Measurements from ENCODE around the gene CYTIP. TPM values are rescaled to one million over a fixed set of nuclear protein-coding genes. Genes with fewer than 3 reads are reported as not detected.

Gene CYTIP
- polyA plus RNA-seq, 2 of the 4 experiments (the other 2 are of a cell fraction): 0.34 TPM; not detected in 1

DNA sequence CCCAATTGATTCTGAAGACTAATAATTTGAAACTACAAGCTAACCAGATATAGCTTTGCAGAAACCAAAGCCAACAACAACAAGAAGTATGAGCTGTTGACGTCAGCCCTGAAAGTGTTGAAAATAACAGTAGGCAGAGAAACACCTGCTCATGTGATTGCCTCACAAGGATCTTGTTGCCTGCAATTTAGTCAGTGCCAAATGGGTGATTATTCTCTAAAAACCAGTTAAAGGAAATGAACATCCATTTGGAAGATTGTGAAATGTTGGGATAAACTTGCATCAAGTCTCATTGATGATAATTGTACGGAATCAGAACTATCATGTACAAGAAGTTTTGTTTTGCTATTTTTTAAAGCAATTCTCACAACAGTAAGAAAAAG, 2.8 kb downstream of the CYTIP start:
- ChIA-PET CTCF (interaction anchor here (1.6 kb wide), 1 partner anchor 17 kb away, joined by 5 read pairs; no protein-coding TSS in a partner anchor), POLR2A (no interaction called here)
- DNase-seq (ENCODE audit: low read depth in 1 of 2, low spot score in 1 of 2): no peak
- no peak overlapping the region for H3K27ac ChIP-seq
- TF ChIP-seq, protein P1, sequence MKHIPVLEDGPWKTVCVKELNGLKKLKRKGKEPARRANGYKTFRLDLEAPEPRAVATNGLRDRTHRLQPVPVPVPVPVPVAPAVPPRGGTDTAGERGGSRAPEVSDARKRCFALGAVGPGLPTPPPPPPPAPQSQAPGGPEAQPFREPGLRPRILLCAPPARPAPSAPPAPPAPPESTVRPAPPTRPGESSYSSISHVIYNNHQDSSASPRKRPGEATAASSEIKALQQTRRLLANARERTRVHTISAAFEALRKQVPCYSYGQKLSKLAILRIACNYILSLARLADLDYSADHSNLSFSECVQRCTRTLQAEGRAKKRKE (CRISPR knock-in tag; IDR thresholded peaks at IDR 0.05; ENCODE audit: low read depth): no peak
- TF ChIP-seq FOSB (CRISPR knock-in tag; IDR thresholded peaks at IDR 0.05) (no peak), RCOR1 (IDR thresholded peaks at IDR 0.05; ENCODE audit: low read depth, low read length) (no peak), NPAS2 (CRISPR knock-in tag; IDR thresholded peaks at IDR 0.05; ENCODE audit: borderline replicate concordance) (no peak), PHF8 (IDR thresholded peaks at IDR 0.05; ENCODE audit: borderline replicate concordance, low read depth) (no peak), POLR2A (IDR thresholded peaks at IDR 0.05; ENCODE audit: low read length) (no peak), CBX2 (IDR thresholded peaks at IDR 0.05; ENCODE audit: borderline replicate concordance, low read depth) (no peak), ZSCAN20 (CRISPR knock-in tag; IDR thresholded peaks at IDR 0.05) (no peak), MAFK (IDR thresholded peaks at IDR 0.05; ENCODE audit: partially characterized antibody) (no peak), NR3C1 (IDR thresholded peaks at IDR 0.05) (no peak), TP53 (CRISPR knock-in tag; IDR thresholded peaks at IDR 0.05) (no peak), RARB (CRISPR knock-in tag; IDR thresholded peaks at IDR 0.05) (no peak), BHLHE40 (IDR thresholded peaks at IDR 0.05; ENCODE audit: low read depth, low read length) (no peak), SMC3 (IDR thresholded peaks at IDR 0.05) (no peak), CEBPB (IDR thresholded peaks at IDR 0.05) (no peak), KDM5A (IDR thresholded peaks at IDR 0.05) (no peak)
- TF ChIP-seq, protein P2, sequence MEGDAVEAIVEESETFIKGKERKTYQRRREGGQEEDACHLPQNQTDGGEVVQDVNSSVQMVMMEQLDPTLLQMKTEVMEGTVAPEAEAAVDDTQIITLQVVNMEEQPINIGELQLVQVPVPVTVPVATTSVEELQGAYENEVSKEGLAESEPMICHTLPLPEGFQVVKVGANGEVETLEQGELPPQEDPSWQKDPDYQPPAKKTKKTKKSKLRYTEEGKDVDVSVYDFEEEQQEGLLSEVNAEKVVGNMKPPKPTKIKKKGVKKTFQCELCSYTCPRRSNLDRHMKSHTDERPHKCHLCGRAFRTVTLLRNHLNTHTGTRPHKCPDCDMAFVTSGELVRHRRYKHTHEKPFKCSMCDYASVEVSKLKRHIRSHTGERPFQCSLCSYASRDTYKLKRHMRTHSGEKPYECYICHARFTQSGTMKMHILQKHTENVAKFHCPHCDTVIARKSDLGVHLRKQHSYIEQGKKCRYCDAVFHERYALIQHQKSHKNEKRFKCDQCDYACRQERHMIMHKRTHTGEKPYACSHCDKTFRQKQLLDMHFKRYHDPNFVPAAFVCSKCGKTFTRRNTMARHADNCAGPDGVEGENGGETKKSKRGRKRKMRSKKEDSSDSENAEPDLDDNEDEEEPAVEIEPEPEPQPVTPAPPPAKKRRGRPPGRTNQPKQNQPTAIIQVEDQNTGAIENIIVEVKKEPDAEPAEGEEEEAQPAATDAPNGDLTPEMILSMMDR (IDR thresholded peaks at IDR 0.05): no peak
- TF ChIP-seq, protein P3, sequence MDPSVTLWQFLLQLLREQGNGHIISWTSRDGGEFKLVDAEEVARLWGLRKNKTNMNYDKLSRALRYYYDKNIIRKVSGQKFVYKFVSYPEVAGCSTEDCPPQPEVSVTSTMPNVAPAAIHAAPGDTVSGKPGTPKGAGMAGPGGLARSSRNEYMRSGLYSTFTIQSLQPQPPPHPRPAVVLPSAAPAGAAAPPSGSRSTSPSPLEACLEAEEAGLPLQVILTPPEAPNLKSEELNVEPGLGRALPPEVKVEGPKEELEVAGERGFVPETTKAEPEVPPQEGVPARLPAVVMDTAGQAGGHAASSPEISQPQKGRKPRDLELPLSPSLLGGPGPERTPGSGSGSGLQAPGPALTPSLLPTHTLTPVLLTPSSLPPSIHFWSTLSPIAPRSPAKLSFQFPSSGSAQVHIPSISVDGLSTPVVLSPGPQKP (IDR thresholded peaks at IDR 0.05; ENCODE audit: low read depth, low read length): no peak
- TF ChIP-seq, protein P4, sequence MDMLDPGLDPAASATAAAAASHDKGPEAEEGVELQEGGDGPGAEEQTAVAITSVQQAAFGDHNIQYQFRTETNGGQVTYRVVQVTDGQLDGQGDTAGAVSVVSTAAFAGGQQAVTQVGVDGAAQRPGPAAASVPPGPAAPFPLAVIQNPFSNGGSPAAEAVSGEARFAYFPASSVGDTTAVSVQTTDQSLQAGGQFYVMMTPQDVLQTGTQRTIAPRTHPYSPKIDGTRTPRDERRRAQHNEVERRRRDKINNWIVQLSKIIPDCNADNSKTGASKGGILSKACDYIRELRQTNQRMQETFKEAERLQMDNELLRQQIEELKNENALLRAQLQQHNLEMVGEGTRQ (IDR thresholded peaks at IDR 0.05): no peak
- H3K9me3 ChIP-seq: no peaks in the 10 kb centered on the region
- no peak for ATAC-seq
- H3K4me2 ChIP-seq: no peak overlapping the region
- 79% methylated on average over 2 of the region's 2 CpGs for WGBS (ENCODE audit: missing lambda C conversion rate)
- H3K4me1 ChIP-seq: no peaks in the 10 kb centered on the region
- no peak overlapping the region for H3K4me3 ChIP-seq
- FAIRE-seq: no peak

DNA sequence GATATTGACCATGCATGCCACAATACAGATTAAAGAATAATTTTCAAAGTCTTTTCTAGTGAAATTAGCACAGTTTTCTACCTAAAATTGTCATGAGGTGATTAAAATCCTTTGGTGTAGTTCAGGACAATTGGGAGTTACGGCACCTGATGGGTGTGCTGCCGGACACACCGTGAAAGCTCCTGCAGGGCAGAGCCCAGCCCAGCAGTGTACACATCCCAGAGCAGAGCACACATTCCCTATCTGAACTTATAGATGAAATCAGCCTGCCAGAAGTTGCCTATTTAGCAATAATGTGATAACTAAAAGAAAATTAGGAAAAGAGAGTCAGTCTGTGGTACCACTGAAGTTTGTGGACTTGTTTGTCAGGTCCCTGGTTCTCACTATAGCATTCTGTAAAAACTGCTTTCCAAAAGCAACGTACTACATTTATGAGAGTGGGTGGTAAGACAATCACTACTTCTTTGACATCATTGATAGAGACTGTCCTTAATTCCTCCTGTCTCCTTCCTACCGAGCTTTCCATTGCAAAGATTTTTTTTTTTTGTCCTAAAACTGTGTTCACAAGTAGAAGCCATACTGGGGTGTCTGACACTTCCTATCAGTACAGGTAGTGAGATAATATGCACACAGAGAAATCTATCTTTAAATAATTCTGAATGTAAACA, 3.4 kb downstream of the CYTIP start:
- DNase-seq (ENCODE audit: low read depth in 1 of 2, low spot score in 1 of 2) (no peak), FAIRE-seq (no peak), ATAC-seq (no peak)
- H3K4me1 ChIP-seq: no peaks in the 10 kb centered on the region
- TF ChIP-seq RCOR1 (IDR thresholded peaks at IDR 0.05; ENCODE audit: low read depth, low read length): no peak
- no peak for TF ChIP-seq ESRRA (IDR thresholded peaks at IDR 0.05; ENCODE audit: borderline replicate concordance, low read length)
- TF ChIP-seq ZC3H11A (IDR thresholded peaks at IDR 0.05): no peak
- no peak for TF ChIP-seq PHF8 (IDR thresholded peaks at IDR 0.05; ENCODE audit: borderline replicate concordance, low read depth)
- TF ChIP-seq, protein P5, sequence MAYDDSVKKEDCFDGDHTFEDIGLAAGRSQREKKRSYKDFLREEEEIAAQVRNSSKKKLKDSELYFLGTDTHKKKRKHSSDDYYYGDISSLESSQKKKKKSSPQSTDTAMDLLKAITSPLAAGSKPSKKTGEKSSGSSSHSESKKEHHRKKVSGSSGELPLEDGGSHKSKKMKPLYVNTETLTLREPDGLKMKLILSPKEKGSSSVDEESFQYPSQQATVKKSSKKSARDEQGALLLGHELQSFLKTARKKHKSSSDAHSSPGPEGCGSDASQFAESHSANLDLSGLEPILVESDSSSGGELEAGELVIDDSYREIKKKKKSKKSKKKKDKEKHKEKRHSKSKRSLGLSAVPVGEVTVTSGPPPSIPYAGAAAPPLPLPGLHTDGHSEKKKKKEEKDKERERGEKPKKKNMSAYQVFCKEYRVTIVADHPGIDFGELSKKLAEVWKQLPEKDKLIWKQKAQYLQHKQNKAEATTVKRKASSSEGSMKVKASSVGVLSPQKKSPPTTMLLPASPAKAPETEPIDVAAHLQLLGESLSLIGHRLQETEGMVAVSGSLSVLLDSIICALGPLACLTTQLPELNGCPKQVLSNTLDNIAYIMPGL (CRISPR knock-in tag; IDR thresholded peaks at IDR 0.05; ENCODE audit: borderline replicate concordance): no peak
- no peak overlapping the region for H3K4me3 ChIP-seq
- H3K9me3 ChIP-seq: no peaks in the 10 kb centered on the region
- ChIA-PET CTCF (interaction anchor here (0.8 to 1.6 kb wide), 2 partner anchors 18 to 188 kb away, joined by 3 to 5 read pairs; no protein-coding TSS in a partner anchor), POLR2A (no interaction called here)
- no peak overlapping the region for H3K4me2 ChIP-seq
- H3K27ac ChIP-seq: no peak overlapping the region
- 49% methylated on average over 5 of the region's 5 CpGs for WGBS (ENCODE audit: missing lambda C conversion rate)

Data from A549 (cell line).